ENCODE data around the gene PKIB. TPM values are rescaled to one million over a fixed set of nuclear protein-coding genes. Genes with fewer than 3 reads are reported as not detected.

The PKIB gene
- total and polyA plus RNA-seq, 2 of the 4 experiments (the other 2 are of a cell fraction) = 6.3 to 13.1 TPM

DNA sequence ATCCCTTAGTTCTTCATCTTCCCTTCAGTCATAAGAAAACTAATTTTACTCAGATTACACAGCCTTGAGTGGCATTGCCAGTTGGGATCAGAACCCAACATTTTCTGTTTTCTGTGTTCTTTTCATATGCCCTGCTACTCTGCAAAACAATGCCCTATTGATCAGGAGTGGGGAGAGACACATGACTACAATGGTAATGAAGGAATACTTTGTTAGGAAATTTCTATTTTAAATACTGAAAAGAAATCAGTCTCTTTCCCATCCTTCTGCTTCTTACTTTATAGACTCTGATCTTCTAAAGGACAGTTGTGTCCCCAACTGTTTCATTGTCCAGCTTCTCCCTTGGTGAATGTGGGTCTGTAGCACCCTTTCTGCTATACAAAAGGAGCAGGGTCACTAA, 5.5 kb upstream of the PKIB start:
- Histone ChIP-seq H3K4me2 (ENCODE audit: low read depth, low read length) (no peak overlapping the region), H3K4me3 (ENCODE audit: insufficient read depth, low read depth, low read length) (no peak overlapping the region), H4K20me1 (ENCODE audit: insufficient read depth, low read length) (no peaks in the 10 kb centered on the region), H2AK5ac (ENCODE audit: low read depth, low read length) (no peak overlapping the region), H2AFZ (replicated peaks; ENCODE audit: low read length, poor library complexity) (no peak overlapping the region), H3K4me1 (ENCODE audit: control insufficient read depth, insufficient read depth, low read length) (no peaks in the 10 kb centered on the region), H2AK9ac (replicated peaks; ENCODE audit: low read depth, low read length, poor library complexity) (no peak overlapping the region), H3K36me3 (ENCODE audit: control insufficient read depth, insufficient read depth, low read length) (no peaks in the 10 kb centered on the region), H3K4ac (ENCODE audit: low read depth, low read length) (no peak overlapping the region), H4K91ac (ENCODE audit: insufficient read depth, low read depth, low read length) (no peak overlapping the region), H3K27ac (ENCODE audit: insufficient read depth, low read length) (no peak overlapping the region), H3K9me1 (ENCODE audit: insufficient read depth, low read length) (no peaks in the 10 kb centered on the region), H3K79me1 (ENCODE audit: low read depth in 1 of 2, low read length in 2 of 2) (no peaks in the 10 kb centered on the region), H2BK120ac (ENCODE audit: low read depth, low read length) (no peak overlapping the region), H3K18ac (ENCODE audit: low read depth, low read length) (no peak overlapping the region), H2BK20ac (ENCODE audit: low read depth, low read length) (no peak overlapping the region), H2BK15ac (ENCODE audit: low read depth, low read length) (no peak overlapping the region), H3K27me3 (ENCODE audit: control insufficient read depth, insufficient read depth, low read length) (peaks cover under 1% of the 10 kb centered on the region), H4K8ac (ENCODE audit: low read depth in 2 of 2, low read length in 2 of 2) (no peak overlapping the region), H3K23ac (ENCODE audit: low read depth, low read length) (no peak overlapping the region), H3K56ac (ENCODE audit: extremely low read depth, insufficient read depth, low read length) (no peak overlapping the region), H3K9me3 (ENCODE audit: control insufficient read depth, insufficient read depth, low read length) (no peaks in the 10 kb centered on the region), H3K14ac (replicated peaks; ENCODE audit: low read depth, low read length) (no peak overlapping the region), H4K5ac (ENCODE audit: low read depth, low read length) (no peak overlapping the region), H3K9ac (ENCODE audit: low read depth, low read length) (no peak overlapping the region), H2BK5ac (ENCODE audit: low read depth, low read length, poor library complexity, severe bottlenecking) (no peak overlapping the region)
- TF ChIP-seq RFX5 (IDR thresholded peaks at IDR 0.05; ENCODE audit: low read depth, low read length) (no peak), POLR2A (IDR thresholded peaks at IDR 0.05; ENCODE audit: low read depth, low read length) (no peak), MXI1 (IDR thresholded peaks at IDR 0.05; ENCODE audit: borderline replicate concordance, low read depth, low read length) (no peak), MAZ (IDR thresholded peaks at IDR 0.05; ENCODE audit: borderline replicate concordance, low read depth, low read length) (no peak), MAFK (IDR thresholded peaks at IDR 0.05; ENCODE audit: low read depth, low read length) (no peak), NFE2L2 (IDR thresholded peaks at IDR 0.05; ENCODE audit: low read depth, low read length) (no peak), CHD1 (IDR thresholded peaks at IDR 0.05; ENCODE audit: low read depth, low read length) (no peak), CEBPB (IDR thresholded peaks at IDR 0.05; ENCODE audit: low read depth, low read length) (no peak), RCOR1 (IDR thresholded peaks at IDR 0.05; ENCODE audit: insufficient replicate concordance, low read length) (no peak), SMC3 (IDR thresholded peaks at IDR 0.05; ENCODE audit: low read depth, low read length) (no peak)
- TF ChIP-seq, protein P1, sequence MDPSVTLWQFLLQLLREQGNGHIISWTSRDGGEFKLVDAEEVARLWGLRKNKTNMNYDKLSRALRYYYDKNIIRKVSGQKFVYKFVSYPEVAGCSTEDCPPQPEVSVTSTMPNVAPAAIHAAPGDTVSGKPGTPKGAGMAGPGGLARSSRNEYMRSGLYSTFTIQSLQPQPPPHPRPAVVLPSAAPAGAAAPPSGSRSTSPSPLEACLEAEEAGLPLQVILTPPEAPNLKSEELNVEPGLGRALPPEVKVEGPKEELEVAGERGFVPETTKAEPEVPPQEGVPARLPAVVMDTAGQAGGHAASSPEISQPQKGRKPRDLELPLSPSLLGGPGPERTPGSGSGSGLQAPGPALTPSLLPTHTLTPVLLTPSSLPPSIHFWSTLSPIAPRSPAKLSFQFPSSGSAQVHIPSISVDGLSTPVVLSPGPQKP (IDR thresholded peaks at IDR 0.05; ENCODE audit: borderline replicate concordance, low read depth, low read length) = no peak
- TF ChIP-seq, protein P2, sequence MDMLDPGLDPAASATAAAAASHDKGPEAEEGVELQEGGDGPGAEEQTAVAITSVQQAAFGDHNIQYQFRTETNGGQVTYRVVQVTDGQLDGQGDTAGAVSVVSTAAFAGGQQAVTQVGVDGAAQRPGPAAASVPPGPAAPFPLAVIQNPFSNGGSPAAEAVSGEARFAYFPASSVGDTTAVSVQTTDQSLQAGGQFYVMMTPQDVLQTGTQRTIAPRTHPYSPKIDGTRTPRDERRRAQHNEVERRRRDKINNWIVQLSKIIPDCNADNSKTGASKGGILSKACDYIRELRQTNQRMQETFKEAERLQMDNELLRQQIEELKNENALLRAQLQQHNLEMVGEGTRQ (IDR thresholded peaks at IDR 0.05; ENCODE audit: low read depth, low read length) = no peak
- TF ChIP-seq, protein P3, sequence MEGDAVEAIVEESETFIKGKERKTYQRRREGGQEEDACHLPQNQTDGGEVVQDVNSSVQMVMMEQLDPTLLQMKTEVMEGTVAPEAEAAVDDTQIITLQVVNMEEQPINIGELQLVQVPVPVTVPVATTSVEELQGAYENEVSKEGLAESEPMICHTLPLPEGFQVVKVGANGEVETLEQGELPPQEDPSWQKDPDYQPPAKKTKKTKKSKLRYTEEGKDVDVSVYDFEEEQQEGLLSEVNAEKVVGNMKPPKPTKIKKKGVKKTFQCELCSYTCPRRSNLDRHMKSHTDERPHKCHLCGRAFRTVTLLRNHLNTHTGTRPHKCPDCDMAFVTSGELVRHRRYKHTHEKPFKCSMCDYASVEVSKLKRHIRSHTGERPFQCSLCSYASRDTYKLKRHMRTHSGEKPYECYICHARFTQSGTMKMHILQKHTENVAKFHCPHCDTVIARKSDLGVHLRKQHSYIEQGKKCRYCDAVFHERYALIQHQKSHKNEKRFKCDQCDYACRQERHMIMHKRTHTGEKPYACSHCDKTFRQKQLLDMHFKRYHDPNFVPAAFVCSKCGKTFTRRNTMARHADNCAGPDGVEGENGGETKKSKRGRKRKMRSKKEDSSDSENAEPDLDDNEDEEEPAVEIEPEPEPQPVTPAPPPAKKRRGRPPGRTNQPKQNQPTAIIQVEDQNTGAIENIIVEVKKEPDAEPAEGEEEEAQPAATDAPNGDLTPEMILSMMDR (conservative IDR thresholded peaks at IDR 0.05; ENCODE audit: low read depth, low read length) = no peak
- CTCF ChIA-PET = no interaction called here
- ATAC-seq (ENCODE audit: low read depth) (no peak), DNase-seq (no peak)
- POLR2A ChIA-PET (ENCODE audit: unreplicated experiment) = no interaction called here
- BruUV-seq (replicated peaks) = no TSS peak
- dilution Hi-C loops (cut with HindIII; ENCODE audit: low sequenced_read_pairs, unreplicated experiment) = no loop called here
- intact Hi-C loops (cut with micrococcal nuclease) = no loop called here
- in situ Hi-C loops (cut with MboI; ENCODE audit: low sequenced_read_pairs) = no loop called here

Measured in IMR-90 (cell line).